ENCODE results near the gene BUB1.
"Not testable (repeated sequence)": the region's sequence is repeated elsewhere in the genome, so short reads cannot be mapped to it uniquely, and the experiment has no call there.

The BUB1 gene

DNA sequence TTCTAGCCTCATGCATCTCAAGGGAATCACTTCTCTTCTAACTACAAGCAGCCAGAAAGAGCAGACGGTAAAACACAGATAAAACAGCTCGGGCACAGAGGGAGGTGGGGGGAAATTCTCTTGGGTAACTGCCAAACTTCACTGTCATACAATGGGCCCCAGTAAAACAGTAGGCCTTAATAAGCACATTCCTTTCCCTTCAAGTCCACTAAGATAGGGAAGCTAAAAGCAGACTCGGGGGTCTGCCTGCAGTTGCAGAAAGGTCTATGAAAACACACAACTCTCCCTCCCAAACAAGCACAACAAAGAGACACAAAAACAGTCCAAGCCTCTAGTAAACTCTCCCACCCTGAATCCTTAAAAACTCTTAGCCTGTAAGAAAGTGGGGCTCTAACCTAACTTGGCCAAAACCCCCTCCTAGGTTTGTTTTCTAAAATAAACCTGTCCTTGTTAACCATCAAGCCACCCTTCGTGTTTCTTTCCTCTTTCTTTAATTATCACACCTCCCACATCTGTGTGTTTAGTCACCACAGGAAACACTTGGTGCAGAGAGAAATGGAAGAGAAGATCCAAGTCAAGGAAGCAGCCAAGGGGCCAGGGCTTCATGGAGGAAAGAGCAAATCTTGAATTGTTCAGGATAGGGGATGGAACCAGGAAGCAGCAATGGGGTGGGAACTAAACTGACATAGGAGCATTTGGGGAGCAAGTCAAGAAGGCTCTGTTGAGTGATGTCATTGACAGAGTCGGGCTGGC is 17.5 kb upstream of the BUB1 start:
- H3K27ac ChIP-seq, H3K4me3 ChIP-seq: not testable (repeated sequence)

DNA sequence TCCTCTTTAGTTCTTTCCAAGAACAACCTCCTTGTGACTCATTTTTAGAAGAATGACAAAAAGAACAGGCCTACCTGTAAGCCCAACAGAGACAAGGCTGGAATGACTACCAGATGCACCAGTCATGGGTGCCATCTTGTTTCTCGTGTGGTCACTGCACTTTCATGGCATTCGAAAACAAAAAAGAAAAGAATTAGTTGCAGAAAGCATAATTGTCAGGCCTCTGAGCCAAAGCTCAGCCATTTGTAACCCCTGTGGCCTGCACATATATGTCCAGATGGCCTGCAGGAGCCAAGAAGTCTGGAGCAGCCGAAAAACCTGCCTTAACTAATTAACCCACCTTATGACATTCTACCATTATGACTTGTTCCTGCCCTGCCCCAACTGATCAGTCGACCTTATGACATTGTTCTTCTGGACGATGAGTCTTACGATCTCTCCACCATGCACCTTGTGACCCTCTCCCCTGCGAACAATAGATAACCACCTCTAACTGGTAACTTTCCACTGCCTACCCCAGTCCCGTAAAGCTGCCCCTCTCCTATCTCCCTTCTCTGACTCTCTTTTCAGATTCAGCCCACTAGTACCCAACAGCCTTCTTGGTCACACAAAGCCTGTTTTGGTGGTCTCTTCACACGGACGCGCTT is 13.9 kb upstream of the BUB1 start:
- no peak overlapping the region for H3K4me3 ChIP-seq
- H3K27ac ChIP-seq: no peak overlapping the region

DNA sequence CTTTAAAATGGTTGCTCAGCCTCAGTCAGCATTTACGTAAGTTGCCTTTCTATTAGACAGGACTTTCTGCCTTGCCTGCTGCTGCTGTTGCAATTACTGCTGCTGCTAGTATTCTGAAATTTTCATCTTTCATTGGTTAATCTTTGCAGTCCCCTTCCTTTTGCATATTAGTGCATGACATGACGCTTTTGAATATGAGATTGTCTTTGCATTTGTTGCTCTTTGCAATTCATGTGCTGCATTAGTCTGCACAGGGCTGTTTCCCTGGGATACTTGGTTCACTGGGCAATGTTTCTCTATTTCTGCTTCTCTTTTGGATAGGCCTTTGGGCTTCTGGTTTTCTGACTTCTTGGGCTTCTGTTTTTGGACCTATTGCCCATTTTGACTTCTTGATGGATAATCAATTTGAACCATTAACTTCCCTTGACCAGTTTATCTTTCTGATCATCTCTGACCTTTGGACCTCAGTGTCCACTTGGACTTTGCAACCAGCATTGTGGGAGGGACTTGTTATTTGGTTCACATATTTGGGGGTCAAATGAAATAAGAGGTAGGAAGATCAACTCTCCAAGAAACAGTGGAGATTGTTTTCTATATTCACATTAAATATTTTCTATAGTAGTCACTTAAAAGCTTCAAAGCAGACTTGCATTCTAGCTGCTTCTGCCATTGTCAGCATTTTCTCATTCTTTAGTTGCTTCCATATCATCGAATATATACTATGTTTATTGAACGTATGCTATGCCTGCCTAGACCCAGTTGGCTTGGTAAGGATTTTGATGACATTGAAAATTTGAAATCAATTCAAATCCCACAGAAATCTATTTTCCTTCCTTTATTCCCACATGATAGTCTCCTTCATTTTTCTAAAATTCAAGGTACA is 12.5 kb upstream of the BUB1 start:
- no peak overlapping the region for H3K4me3 ChIP-seq
- H3K27ac ChIP-seq: no peak overlapping the region

DNA sequence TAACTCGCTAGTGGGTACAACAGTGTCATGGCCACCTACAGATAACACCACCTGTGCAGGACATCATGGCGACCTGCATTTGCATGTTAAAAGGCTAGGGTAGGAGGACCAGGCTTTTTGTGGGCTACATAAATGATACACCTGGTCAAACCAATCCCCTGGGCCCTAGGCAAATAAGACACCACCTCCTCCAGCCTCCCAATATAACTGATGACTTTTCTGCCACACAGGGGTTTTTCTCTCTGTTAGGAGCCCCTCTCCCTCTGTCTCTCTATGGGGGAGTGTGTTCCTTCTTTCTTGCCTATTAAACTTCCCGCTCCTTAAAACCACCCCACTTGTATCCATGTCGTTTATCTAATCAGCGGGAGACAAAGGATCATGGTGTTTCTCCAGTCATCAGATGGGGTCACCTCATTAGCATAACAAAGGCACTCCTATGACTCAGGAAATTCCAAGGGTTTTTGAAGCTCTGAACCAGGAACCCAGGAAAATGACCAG is 10.8 kb upstream of the BUB1 start:
- H3K27ac ChIP-seq: no peak overlapping the region

DNA sequence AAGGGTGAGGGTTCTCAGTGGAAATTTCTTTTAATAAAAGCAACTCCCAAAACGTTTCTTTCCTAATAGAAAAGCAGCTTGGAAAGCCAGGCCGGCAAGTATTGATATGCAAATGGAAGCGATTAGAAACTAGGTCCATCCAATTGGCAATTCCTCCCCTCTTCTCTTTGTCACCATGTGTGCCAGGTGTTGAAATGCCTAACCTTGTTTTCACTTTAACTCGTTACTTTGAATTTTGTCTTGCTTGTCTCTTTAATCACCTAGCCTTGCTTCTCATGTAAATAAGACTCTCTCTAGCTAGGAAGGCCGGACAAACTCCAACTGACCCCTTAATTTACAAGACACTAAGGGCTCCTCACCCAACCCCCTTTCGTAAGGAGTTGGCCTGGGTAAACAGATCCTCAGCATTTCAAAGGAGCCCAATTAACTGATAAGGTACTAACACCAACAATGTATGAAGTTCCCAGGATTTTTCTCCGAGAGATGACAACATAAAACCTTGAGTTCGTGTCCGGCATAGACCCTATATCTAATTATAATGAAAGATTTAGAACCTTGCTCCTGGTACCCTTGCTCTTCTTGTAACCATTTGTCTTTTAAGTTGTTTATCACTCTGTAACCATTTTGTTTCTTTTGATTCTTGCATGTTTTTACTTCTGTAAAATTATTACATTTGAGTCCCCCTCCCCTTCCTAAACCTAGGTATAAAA is 10.1 kb upstream of the BUB1 start:
- not testable (repeated sequence) for H3K27ac ChIP-seq, H3K4me3 ChIP-seq

More for the DNA sequence above, 10.8 kb upstream of the BUB1 start:
- no peak overlapping the region for H3K4me3 ChIP-seq

DNA sequence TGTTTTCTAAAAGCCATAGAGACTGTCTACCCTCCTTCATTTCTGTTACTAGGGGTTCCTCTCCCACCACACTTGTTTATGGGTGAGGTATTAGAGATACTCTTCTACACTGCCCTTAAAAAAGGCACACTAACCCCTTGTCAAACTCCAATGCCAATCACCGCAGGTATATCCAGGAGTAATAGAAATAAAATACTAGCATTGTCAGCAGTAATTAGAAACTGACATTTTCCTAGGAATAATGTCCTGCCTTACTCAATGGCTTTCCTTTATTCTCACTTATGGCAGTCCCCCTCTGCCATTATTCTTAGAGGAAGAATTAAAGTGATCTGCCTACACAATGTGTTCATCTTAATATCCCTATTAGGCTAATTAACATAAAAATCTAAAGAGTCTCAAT is 5.0 kb upstream of the BUB1 start:
- H3K4me3 ChIP-seq: no peak overlapping the region
- no peak overlapping the region for H3K27ac ChIP-seq

DNA sequence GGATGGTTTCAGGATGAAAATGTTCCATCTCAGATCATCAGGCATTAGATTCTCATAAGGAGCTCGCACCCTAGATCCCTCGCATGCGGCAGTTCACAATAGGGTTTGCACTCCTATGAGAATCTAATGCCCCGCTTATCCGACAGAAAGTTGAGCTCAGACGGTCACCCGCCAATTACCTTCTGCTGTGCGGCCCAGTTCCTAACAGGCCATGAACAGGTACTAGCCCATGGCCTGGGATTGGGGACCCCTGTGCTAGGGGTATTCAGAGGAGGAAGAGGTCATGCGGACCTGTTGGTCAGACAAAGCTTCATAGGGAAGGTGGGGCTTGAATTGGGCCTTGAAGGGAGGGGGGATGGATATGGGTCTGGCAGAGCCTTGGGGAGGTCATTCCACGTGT is 4.4 kb upstream of the BUB1 start:
- Histone ChIP-seq H3K27ac (no peak overlapping the region), H3K4me3 (no peak overlapping the region)

DNA sequence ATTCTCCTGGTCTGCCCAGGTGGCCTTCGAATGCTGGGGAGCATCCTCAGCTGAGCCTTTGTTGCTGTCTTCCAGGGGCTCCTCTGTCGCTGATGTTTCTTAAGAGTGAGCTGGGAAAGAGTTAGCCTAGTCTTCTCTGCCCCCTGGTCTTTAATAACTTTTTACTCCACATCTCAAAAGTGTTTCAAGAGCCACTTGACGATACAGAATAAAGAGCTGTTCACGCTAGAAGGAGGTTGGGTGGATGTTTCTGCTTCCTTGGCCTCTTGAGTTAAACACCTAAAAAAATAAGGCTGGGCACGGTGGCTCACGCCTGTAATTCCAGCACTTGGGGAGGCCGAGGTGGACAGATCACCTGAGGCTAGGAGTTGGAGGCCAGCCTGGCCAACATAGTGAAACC is 2.8 kb upstream of the BUB1 start:
- H3K4me3 ChIP-seq: no peak overlapping the region
- H3K27ac ChIP-seq: no peak overlapping the region

DNA sequence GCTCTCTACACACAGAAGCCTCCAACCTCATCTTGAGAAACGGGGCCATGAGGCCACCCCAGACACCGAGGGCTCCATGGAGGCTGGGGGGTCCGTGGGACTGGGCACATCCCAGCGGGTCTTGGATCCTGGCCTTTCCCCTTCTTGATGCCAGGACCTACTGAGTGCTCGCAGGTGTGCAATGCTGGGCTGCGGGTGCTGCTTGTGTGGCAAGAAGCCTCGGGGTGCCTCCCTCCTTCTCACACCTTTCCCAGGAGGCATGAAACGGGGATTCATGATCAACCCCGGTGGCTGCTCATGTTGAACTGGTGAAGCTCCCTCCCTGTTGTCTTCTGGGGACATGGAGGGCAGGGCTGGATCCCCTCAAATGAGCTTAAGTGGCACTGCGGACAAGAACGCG is 2.0 kb upstream of the BUB1 start:
- H3K27ac ChIP-seq: no peak overlapping the region
- no peak overlapping the region for H3K4me3 ChIP-seq

DNA sequence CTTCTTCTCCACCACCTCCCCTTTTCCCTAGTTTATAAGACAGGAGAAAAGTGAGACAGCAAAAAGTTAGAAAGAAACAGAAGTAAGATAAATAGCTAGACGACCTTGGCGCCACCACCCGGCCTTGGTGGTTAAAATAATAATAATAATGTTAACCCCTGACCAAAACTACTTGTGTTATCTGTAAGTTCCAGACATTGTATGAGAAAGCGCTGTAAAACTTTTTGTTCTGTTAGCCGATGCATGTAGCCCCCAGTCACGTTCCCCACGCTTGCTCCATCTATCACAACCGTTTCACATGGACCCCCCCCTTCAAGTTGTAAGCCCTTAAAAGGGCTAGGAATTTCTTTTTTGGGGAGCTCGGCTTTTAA is 1.5 kb upstream of the BUB1 start:
- Histone ChIP-seq H3K4me3 (peak overlapping the region in 1 of 7 experiments; percentile 81), H3K27ac (no peak overlapping the region)

DNA sequence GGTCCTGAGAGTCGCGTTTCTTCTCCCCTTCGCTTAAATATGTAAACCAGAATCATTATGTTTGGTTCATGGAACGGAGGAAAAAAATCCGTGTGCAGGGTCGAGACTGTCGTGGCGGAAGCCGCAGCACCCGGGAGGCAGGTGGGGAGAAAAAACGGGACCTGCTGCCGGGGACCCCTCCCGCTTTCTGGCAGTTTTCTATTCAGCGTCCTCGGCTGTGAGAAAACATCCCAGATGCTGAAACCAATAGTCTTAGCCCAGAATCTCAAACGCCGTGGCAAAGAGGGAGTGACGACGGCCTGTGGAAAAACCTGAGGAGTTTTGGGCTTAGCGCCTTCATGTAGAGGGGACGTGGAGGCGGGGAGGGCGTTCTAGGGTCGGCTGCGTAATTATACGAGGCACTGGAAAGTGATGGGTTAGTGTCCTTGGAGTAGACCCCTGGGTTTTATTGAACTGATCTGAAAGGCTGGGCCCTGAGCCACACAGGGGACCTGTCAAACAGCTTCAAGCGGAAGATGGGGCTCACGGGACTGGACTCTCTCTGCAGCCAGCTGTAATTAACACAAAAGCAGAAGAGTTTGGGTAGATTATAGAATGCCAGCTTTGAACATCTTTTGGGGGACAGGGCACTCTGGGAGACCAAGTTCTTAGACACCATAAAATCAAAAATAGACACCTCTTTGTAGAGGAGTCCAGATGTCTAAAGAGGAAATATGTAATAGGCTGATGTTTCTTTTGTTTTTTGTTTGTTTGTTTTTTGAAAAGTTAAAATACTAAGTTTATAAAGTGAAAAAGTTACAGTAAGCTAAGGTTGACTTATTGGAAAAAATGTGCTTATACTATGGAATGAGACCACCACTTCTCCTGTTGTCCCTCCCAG is 834 bp upstream of the BUB1 start:
- Histone ChIP-seq H3K27ac (peak overlapping the region in 20 of 21 experiments; percentile 63 to 90 (median 84)), H3K4me3 (peak overlapping the region; percentile 65 to 81 (median 74))

DNA sequence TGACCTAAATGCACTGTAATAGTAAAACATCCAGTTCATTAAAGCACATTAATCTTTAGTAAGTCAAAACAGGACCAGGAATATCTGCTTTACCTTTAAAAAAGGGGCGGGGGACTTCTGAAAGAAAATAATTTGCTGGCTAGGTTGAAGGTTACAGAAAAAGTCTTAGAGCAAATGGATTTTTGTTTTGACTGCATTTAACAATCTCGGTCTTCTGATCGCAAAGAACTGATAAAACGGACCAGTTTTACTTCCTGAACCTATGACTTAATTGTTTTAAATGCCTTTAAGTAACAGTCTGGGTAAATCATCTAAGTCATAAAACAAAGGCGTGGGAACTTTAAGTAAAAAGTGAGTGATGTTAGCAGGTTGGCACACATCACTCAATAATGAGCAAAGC is 783 bp downstream of the BUB1 start:
- H3K4me3 ChIP-seq: peak overlapping the region in 5 of 7 experiments; percentile 65 to 81 (median 75)
- H3K27ac ChIP-seq: peak overlapping the region in 1 of 21 experiments; percentile 67

DNA sequence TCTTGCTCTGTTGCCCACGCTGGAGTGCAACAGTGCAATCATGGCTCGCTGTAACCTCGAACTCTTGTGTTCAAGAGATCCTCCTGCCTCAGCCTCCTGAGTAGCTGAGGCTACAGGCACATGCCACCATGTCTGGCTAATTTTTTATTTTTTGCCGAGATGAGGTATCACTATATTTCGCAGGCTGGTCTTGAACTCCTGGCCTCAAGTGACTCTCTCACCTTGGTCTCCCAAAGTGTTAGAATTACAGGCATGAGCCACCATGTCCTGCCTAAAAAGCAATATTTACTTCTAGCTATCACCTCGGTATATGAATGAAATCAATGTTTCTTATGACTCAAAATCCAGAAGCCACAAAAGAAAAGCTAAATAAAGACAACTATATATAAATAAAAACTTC is 2.2 kb downstream of the BUB1 start:
- H3K4me3 ChIP-seq: no peak overlapping the region
- H3K27ac ChIP-seq: peak overlapping the region in 4 of 21 experiments; percentile 12 to 48 (median 27)

DNA sequence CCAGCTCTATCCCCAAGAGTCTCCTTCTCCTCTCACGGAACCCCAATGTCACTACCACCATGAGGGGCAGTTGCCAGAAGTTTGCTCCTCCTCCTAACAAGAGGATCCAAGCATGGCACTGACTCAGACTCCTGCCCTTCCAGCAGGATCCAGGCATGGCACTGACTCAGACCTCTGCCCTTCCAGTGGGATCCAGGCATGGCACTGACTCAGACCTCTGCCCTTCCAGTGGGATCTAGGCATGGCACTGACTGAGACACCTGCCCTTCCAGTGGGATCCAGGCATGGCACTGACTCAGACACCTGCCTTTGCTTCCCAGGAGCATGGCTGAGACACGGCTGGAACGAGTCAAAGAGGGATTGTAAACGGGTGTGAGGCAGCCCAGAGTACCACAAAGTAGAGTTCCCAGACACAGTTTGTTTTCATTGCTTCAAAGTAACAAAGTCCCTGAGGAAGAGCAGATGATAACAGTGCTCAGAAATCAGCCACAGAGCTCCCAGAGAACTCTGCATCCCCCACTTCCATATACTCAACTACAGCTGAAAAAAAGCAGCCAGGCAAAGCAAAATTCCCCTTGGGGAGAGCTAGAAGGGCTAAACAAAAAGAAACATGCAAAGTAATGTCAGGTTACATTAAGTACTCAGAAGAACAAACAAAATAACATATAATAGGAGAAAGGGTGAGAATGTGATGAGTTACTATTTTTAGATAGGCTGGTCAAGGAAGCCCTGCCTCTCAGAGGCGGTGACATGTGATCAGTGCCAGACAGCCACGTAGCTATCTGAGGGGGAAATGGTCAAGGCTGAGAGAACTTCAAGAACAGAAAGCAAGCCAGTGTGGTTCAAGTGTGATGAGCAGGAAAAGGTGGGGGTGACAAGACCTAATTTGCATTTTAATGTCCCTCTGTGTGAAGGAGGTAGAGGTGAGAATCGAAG is 3.0 kb downstream of the BUB1 start:
- Histone ChIP-seq H3K4me3 (no peak overlapping the region), H3K27ac (peak overlapping the region in 4 of 21 experiments; percentile 12 to 48 (median 27))

DNA sequence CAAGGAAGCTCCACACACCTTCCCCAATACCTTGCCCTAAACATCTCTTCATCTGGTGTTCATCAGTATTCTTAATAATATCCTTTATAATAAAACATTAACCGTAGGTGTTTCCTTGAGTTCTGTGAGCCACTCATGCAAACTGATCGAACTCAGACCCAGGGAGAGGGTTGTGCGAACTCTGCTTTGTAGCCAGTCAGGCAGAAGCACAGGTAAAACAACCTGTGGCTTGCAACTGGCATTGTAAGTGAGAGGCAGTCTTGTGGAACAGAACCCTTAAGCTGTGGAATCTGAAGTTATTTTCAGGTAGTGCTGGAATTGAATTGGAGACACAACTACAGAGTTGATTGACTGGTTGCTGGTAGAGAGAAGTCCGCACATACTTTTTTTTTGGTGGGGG is 4.7 kb downstream of the BUB1 start:
- H3K27ac ChIP-seq: no peak overlapping the region
- H3K4me3 ChIP-seq: no peak overlapping the region

DNA sequence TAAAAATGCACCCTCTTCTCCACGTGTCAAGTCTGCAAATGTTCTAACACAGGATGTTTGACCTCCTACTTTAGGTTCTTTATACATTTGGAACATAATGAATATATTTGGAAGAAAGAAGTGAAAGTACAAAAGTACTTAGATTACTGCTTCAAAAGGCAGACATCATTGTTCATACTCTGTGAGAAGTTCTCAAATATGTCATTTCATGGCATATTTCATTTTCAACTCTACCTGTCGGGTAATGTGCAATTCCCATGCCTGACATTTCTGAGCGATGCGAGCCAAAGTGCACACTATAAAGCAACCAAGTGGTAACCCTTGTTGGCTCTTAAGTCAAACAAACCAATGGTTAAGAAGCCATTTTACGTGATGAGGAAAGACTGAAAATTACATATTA is 7.0 kb downstream of the BUB1 start:
- H3K4me3 ChIP-seq: no peak overlapping the region
- no peak overlapping the region for H3K27ac ChIP-seq

DNA sequence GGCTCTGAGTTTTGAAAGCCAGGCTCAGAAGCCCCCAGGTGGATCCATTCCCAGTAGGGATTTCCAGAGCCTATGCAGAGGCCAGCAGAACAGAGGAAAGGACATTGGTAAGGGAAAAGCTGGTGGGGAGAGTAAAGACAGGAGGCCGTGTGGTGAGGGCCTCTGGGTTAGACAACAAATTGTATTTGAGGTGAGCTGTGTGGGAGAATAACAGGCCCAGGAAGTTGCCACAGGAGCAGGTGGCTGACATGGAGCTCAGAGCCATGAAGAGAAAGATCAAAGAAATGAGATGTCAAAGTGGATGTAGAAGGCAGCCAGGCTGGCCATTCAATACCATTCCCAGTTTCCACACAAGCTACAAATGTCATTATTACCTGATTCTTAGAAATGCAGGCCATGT is 8.8 kb downstream of the BUB1 start:
- Histone ChIP-seq H3K4me3 (no peak overlapping the region), H3K27ac (no peak overlapping the region)

DNA sequence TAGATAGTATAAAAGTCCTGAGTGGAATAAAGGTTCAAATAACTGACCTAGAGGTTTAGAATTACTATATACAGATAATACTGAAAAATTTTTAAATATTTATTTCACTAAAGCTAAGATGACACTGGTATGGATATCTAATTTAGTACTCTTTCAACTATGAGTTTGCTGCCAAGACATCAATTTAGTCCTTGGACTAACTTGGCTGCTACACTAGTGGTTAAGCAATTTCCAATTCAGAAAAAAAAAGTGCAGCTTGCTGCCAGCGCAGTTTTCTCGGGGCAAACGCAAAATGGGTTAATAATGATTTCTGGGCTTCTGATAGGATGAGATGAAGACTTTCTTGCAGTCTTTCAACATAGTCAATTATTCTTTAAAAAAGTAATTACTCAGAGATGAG is 10.8 kb downstream of the BUB1 start:
- no peak overlapping the region for H3K27ac ChIP-seq
- H3K4me3 ChIP-seq: no peak overlapping the region
